Lower leg skin (tissue), 4 donors: ENCODE results near the gene SCRG1. TPM values are rescaled to one million over a fixed set of nuclear protein-coding genes. Genes with fewer than 3 reads are reported as not detected.

Experiments
- DNase-seq, 2 donors: peaks; one replicate each; pipeline ENCODE4 v3.0.0-alpha.2; 2019; ENCODE audit warnings: low spot score in 2 of 2
- H3K4me3 ChIP-seq: fragments of 200-600 bp; sonication (generic); 2 replicates; pipeline ENCODE4 v1.5.1; 2017; ENCODE audit warnings: mild to moderate bottlenecking, low read depth; ENCODE audit not compliant: poor library complexity, severe bottlenecking
- POLR2A ChIP-seq, 2 donors: fragments of 450-650 bp; IDR thresholded peaks; one replicate each; pipeline ENCODE4 v1.6.1; 2016 to 2017; ENCODE audit warnings: antibody characterized with exemption in 2 of 2, mild to moderate bottlenecking in 1 of 2, moderate library complexity in 1 of 2
- WGBS, 2 donors: methylation state at CpG; one replicate each; pipeline ENCODE4 v1.1.5; 2018; 5-methylcytosine and 5-hydroxymethylcytosine counted together
- intact Hi-C: fragments of 100-400 bp; cut with DNase I; formaldehyde crosslinking; loops from one replicate; pipeline ENCODE4 v1.15.0; 2023; ENCODE audit warnings: low total_unique reads
- total RNA-seq, 4 donors: library from RNA; depleted of rRNA; stranded (reverse); fragments of >200 nt; gene quantifications; one replicate each; pipeline ENCODE4 v1.1.0, GENCODE V29; 2016
- TF ChIP-seq, protein P1 (sequence below), 3 donors: fragments of 450-650 bp; IDR thresholded peaks; one replicate each; pipeline ENCODE4 v1.5.1; 2016; ENCODE audit warnings: antibody characterized with exemption in 3 of 3, mild to moderate bottlenecking in 3 of 3, moderate library complexity in 2 of 3

SCRG1 gene
- total RNA-seq, 4 donors from 2014 or later, result 0.71 TPM; not detected in 3

DNA sequence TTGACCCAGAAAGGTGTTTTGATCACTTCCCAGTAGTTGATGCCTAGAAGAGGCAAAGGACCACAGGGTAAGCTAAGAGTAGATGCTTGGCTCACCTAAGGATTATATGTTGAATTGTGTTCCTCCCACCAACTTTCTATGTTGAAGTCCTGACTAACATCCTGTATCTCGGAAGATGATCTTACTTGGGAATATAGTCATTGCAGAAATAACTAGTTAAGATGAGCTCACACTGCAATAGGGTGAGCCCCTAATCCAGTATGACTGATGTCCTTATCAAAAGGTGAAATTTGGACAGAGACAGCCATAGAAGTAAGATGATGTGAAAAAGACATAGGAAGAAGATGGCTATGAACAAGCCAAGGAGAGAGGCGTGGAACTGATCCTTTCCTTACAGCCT lies 61.5 kb downstream of the SCRG1 start:
- no peak overlapping the region for H3K4me3 ChIP-seq
- DNase-seq, result no peak
- TF ChIP-seq POLR2A (IDR thresholded peaks at IDR 0.05), result no peak
- TF ChIP-seq, protein P1, sequence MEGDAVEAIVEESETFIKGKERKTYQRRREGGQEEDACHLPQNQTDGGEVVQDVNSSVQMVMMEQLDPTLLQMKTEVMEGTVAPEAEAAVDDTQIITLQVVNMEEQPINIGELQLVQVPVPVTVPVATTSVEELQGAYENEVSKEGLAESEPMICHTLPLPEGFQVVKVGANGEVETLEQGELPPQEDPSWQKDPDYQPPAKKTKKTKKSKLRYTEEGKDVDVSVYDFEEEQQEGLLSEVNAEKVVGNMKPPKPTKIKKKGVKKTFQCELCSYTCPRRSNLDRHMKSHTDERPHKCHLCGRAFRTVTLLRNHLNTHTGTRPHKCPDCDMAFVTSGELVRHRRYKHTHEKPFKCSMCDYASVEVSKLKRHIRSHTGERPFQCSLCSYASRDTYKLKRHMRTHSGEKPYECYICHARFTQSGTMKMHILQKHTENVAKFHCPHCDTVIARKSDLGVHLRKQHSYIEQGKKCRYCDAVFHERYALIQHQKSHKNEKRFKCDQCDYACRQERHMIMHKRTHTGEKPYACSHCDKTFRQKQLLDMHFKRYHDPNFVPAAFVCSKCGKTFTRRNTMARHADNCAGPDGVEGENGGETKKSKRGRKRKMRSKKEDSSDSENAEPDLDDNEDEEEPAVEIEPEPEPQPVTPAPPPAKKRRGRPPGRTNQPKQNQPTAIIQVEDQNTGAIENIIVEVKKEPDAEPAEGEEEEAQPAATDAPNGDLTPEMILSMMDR (IDR thresholded peaks at IDR 0.05), result no peak
- intact Hi-C loops, result loop anchor here (5.0 kb wide), 1 partner anchor 35 kb away; the partner anchor contains the start of gene SAP30
- WGBS, 2 donors, result 94 to 98% methylated on average over 2 of the region's 2 CpGs

DNA sequence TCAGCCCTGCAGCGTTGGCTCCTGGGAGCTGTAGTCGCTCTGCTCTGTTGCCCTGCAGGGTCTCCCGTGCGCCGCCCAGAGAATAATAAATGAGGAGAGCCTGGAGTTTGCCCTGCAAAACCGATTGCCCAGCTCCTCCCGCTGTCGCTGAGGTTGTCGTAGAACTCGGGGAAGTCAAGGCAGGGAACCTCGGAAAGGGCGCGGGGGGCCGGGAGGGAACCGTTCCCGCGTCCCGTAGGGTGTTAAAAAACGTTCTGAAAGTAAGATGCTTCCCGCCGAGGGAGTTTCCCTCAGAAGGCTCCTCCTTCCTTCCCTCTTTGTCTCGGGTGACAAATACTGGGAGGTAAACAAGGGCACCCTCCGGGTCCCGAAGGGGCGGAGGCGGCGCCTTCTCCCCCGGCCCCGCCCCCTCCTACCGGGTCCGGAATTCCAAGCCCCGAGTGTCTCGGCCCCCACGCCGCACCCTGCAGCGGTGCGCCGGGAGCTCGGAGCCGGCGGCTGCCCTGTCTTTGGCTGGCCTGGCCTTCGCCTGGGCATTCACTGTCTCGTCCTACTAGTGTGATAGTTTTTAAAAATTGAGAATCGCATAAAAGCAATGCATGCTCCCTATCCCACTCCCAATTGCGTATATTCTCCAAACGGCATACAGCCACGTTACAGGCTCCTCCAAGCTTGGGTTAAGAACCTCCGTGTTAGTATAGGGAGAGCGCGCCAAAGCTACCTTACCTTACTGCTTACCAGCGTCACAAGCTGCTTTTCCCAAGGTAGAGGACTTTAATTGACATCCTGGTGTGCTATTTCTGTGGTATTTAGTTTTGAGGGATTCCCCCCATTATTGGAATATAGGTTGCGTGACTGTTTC lies 63.8 kb downstream of the SCRG1 start:
- intact Hi-C loops, result loop anchor here (5.0 kb wide), 1 partner anchor 37 kb away; the partner anchor contains the start of gene SAP30

More for the DNA sequence above, 63.8 kb downstream of the SCRG1 start:
- TF ChIP-seq, protein P1 (IDR thresholded peaks at IDR 0.05), result no peak
- TF ChIP-seq POLR2A (IDR thresholded peaks at IDR 0.05), result no peak
- 2 to 4% methylated on average over 44 of the region's 52 CpGs for WGBS, 2 donors
- peak overlapping the region; percentile 88 for H3K4me3 ChIP-seq
- peak; percentile 69 to 90 for DNase-seq

Other genes with a start within 250 kb of the SCRG1 start
- gene GALNT7, start 230.3 kb downstream of the SCRG1 start, total RNA-seq, result 10 to 100 TPM in 3 of 4 donors, 1 to 10 TPM in 1; 2.3 to 14.0 (median 12.5) TPM
- gene HMGB2, start 64.8 kb downstream of the SCRG1 start, total RNA-seq, result 10 to 100 TPM; 26.2 to 52.3 (median 42.3) TPM
- gene SAP30, start 28.2 kb downstream of the SCRG1 start, total RNA-seq, result 10 to 100 TPM; 14.4 to 25.1 (median 18.3) TPM
- 10 to 100 TPM in 1 of 4 donors, 1 to 10 TPM in 2, under 1 TPM in 1; 0.25 to 11.0 (median 4.1) TPM for gene HAND2, start 131.1 kb upstream of the SCRG1 start, total RNA-seq